Lower lobe of right lung (tissue), 2 donors: Measurements from ENCODE around the gene HELZ. TPM values are rescaled to one million over a fixed set of nuclear protein-coding genes. Genes with fewer than 3 reads are reported as not detected.
"Not testable (repeated sequence)": the region's sequence is repeated elsewhere in the genome, so short reads cannot be mapped to it uniquely, and the experiment has no call there.

Source experiments
- ATAC-seq, 2 donors: fragments of 200-7000 bp; cut with Tn5 transposase; one replicate each; pipeline ENCODE4 v1.9.1; 2020 to 2022; ENCODE audit warnings: mild to moderate bottlenecking in 2 of 2, moderate library complexity in 2 of 2
- DNase-seq: peaks from one replicate; pipeline ENCODE4 v3.0.0-alpha.2; 2020
- H3K27ac ChIP-seq: fragments of 200-600 bp; one replicate; pipeline ENCODE4 v1.8.0; 2022
- H3K27me3 ChIP-seq: fragments of 200-600 bp; one replicate; pipeline ENCODE4 v1.8.0; 2022; ENCODE audit warnings: low read depth
- H3K36me3 ChIP-seq: fragments of 200-600 bp; one replicate; pipeline ENCODE4 v1.8.0; 2022; ENCODE audit warnings: mild to moderate bottlenecking
- H3K4me1 ChIP-seq: fragments of 200-600 bp; one replicate; pipeline ENCODE4 v1.8.0; 2022
- H3K4me3 ChIP-seq: fragments of 200-600 bp; one replicate; pipeline ENCODE4 v1.8.0; 2022; ENCODE audit warnings: mild to moderate bottlenecking
- H3K9me3 ChIP-seq: fragments of 200-600 bp; one replicate; pipeline ENCODE4 v1.8.0; 2022
- CTCF ChIP-seq: fragments of 200-600 bp; IDR thresholded peaks from one replicate; pipeline ENCODE4 v1.8.0; 2022; ENCODE audit warnings: antibody characterized with exemption, mild to moderate bottlenecking
- intact Hi-C: fragments of 100-400 bp; cut with DNase I; formaldehyde crosslinking; loops from one replicate; pipeline ENCODE4 v1.11.0; 2022
- total RNA-seq: library from RNA; stranded (reverse); fragmentation: NEBNext Ultra II Directional; extraction: Animal tissue kit (Norgen Biotek cat#: 25700); gene quantifications from one replicate; pipeline ENCODE4 v1.2.1, GENCODE V29; 2021
- donor health status: DM: no; HTN: yes; CAD: no; lungs with severe emphysema.

The HELZ gene
- total RNA-seq, 1 donor from 2014 or later: 68.9 TPM

GRCh38 chr17:67132366-67132765 lies 112.6 kb downstream of the HELZ start:
- Histone ChIP-seq H3K36me3 (peaks cover 54% of the 10 kb centered on the region), H3K4me3 (no peak overlapping the region)
- intact Hi-C loops: no loop called here

GRCh38 chr17:67130768-67131167 lies 114.2 kb downstream of the HELZ start:
- ATAC-seq (no peak), DNase-seq (no peak)
- Histone ChIP-seq H3K4me3 (no peak overlapping the region), H3K27ac (no peak overlapping the region), H3K36me3 (peaks cover 49% of the 10 kb centered on the region), H3K9me3 (no peaks in the 10 kb centered on the region), H3K4me1 (no peaks in the 10 kb centered on the region), H3K27me3 (no peaks in the 10 kb centered on the region)
- intact Hi-C loops: no loop called here
- TF ChIP-seq CTCF: no peak

More at GRCh38 chr17:67132366-67132765, 112.6 kb downstream of the HELZ start:
- no peaks in the 10 kb centered on the region for H3K9me3 ChIP-seq
- no peaks in the 10 kb centered on the region for H3K27me3 ChIP-seq
- H3K27ac ChIP-seq: no peak overlapping the region
- no peak for TF ChIP-seq CTCF
- no peak for ATAC-seq
- no peak for DNase-seq
- H3K4me1 ChIP-seq: no peaks in the 10 kb centered on the region

- no peak overlapping the region for H3K4me3 ChIP-seq
- TF ChIP-seq CTCF: no peak
- no peak for DNase-seq
- H3K9me3 ChIP-seq: no peaks in the 10 kb centered on the region
- peaks cover 46% of the 10 kb centered on the region for H3K36me3 ChIP-seq
- H3K27me3 ChIP-seq: no peaks in the 10 kb centered on the region
- intact Hi-C loops: no loop called here
- ATAC-seq: no peak
- no peaks in the 10 kb centered on the region for H3K4me1 ChIP-seq
- H3K27ac ChIP-seq: no peak overlapping the region
These were observed 115.7 kb downstream of the HELZ start for GRCh38 chr17:67129283-67129682.

- H3K4me1 ChIP-seq: no peaks in the 10 kb centered on the region
- no peak overlapping the region for H3K4me3 ChIP-seq
- TF ChIP-seq CTCF: no peak
- peaks cover 47% of the 10 kb centered on the region for H3K36me3 ChIP-seq
- DNase-seq (no peak), ATAC-seq (no peak)
- no peaks in the 10 kb centered on the region for H3K9me3 ChIP-seq
- H3K27ac ChIP-seq: no peak overlapping the region
- intact Hi-C loops: no loop called here
- H3K27me3 ChIP-seq: no peaks in the 10 kb centered on the region
These were observed 116.3 kb downstream of the HELZ start for GRCh38 chr17:67128700-67129099.

GRCh38 chr17:67127925-67128324 lies 117.1 kb downstream of the HELZ start:
- peaks cover 47% of the 10 kb centered on the region for H3K36me3 ChIP-seq
- intact Hi-C loops: no loop called here
- ATAC-seq (no peak), DNase-seq (no peak)
- H3K27ac ChIP-seq: no peak overlapping the region
- no peak for TF ChIP-seq CTCF
- no peak overlapping the region for H3K4me3 ChIP-seq
- H3K4me1 ChIP-seq: no peaks in the 10 kb centered on the region
- H3K9me3 ChIP-seq: no peaks in the 10 kb centered on the region
- H3K27me3 ChIP-seq: no peaks in the 10 kb centered on the region

- Histone ChIP-seq H3K4me1 (no peaks in the 10 kb centered on the region), H3K4me3 (no peak overlapping the region), H3K27me3 (no peaks in the 10 kb centered on the region), H3K9me3 (no peaks in the 10 kb centered on the region), H3K27ac (no peak overlapping the region), H3K36me3 (peaks cover 56% of the 10 kb centered on the region)
- DNase-seq: no peak
- no peak for ATAC-seq
- intact Hi-C loops: no loop called here
- no peak for TF ChIP-seq CTCF
These were observed 118.0 kb downstream of the HELZ start for GRCh38 chr17:67126983-67127382.

GRCh38 chr17:67126543-67126942 lies 118.5 kb downstream of the HELZ start:
- DNase-seq, H3K4me1 ChIP-seq, H3K9me3 ChIP-seq, H3K4me3 ChIP-seq, H3K27me3 ChIP-seq, ATAC-seq, H3K27ac ChIP-seq, intact Hi-C loops: not testable (repeated sequence)
- peaks cover 55% of the 10 kb centered on the region for H3K36me3 ChIP-seq
